Transverse colon (tissue), 4 donors: ENCODE measurements around the gene GBX2. TPM values are rescaled to one million over a fixed set of nuclear protein-coding genes. Genes with fewer than 3 reads are reported as not detected.

Experiments used
- DNase-seq: peaks from one replicate; pipeline ENCODE4 v3.0.0-alpha.2; 2019
- H3K27ac ChIP-seq, 4 donors: fragments of 200-600 bp; sonication (generic); 2 replicates each; pipeline ENCODE4 v1.5.1; 2016 to 2018; ENCODE audit warnings: inconsistent platforms in 4 of 4
- H3K27me3 ChIP-seq: fragments of 200-600 bp; sonication (generic); 2 replicates; pipeline ENCODE4 v1.5.1; 2017; ENCODE audit warnings: inconsistent platforms
- H3K36me3 ChIP-seq, 4 donors: fragments of 200-600 bp; sonication (generic); 2 replicates each; pipeline ENCODE4 v1.5.1; 2017 to 2019; ENCODE audit warnings: inconsistent platforms in 4 of 4
- H3K4me1 ChIP-seq, 4 donors: fragments of 200-600 bp; sonication (generic); 2 replicates each; pipeline ENCODE4 v1.5.1; 2017 to 2020; ENCODE audit warnings: inconsistent platforms in 4 of 4
- H3K4me3 ChIP-seq, 4 donors: fragments of 200-600 bp; sonication (generic); 1 replicate in 1 of 4; 2 replicates in 3 of 4; pipeline versions ENCODE4 v1.5.1 to v1.6.1; 2017 to 2019; ENCODE audit warnings: inconsistent platforms in 4 of 4
- H3K9me3 ChIP-seq, 2 donors: fragments of 200-600 bp; sonication (generic); 2 replicates each; pipeline ENCODE4 v1.5.1; 2017 to 2019; ENCODE audit warnings: inconsistent platforms in 2 of 2
- EP300 ChIP-seq: sonication (generic); formaldehyde crosslinking; IDR thresholded peaks from one replicate; pipeline ENCODE4 v1.6.1; 2017; ENCODE audit warnings: antibody characterized with exemption, low read depth
- POLR2A ChIP-seq: fragments of 450-650 bp; IDR thresholded peaks from one replicate; pipeline ENCODE4 v1.6.1; 2016; ENCODE audit warnings: antibody characterized with exemption, mild to moderate bottlenecking, moderate library complexity
- POLR2AphosphoS5 ChIP-seq, 3 donors: sonication (generic); formaldehyde crosslinking; IDR thresholded peaks; one replicate each; pipeline ENCODE4 v1.6.1; 2016; ENCODE audit warnings: antibody characterized with exemption in 3 of 3
- WGBS, 2 donors: methylation state at CpG; one replicate each; pipeline ENCODE4 v1.1.5; 2018; ENCODE audit warnings: low coverage in 1 of 2; 5-methylcytosine and 5-hydroxymethylcytosine counted together
- in situ Hi-C, 4 donors: fragments of 200-750 bp; cut with MboI; loops; one replicate each; pipeline versions ENCODE4 v1.15.0 to v1.15.1; 2017; ENCODE audit warnings: low sequenced_read_pairs in 3 of 4, low pct_ligation_motif_present in 1 of 4, low pct_unique_long_range_greater_than_20kb in 1 of 4
- intact Hi-C: fragments of 100-400 bp; cut with DNase I; formaldehyde crosslinking; loops from one replicate; pipeline ENCODE4 v1.15.1; 2023; ENCODE audit warnings: low total_unique reads
- total RNA-seq, 4 donors: library from RNA; depleted of rRNA; stranded (reverse); fragments of >200 nt; gene quantifications; one replicate each; pipeline ENCODE4 v1.1.0, GENCODE V29; 2016
- TF ChIP-seq, protein P1 (sequence below), 5 experiments: fragments of 200-600 bp in 3 of 5; fragments of 450-650 bp in 2 of 5; sonication (generic) in 3 of 5; IDR thresholded peaks; 1 replicate in 2 of 5; 2 replicates in 3 of 5; pipeline ENCODE4 v1.5.1; 2016 to 2017; ENCODE audit warnings: antibody characterized with exemption in 5 of 5, inconsistent platforms in 3 of 5, mild to moderate bottlenecking in 2 of 5, moderate library complexity in 1 of 5

GBX2 gene
- total RNA-seq, 4 donors from 2014 or later = not detected

- H3K27ac ChIP-seq = no peak overlapping the region
- DNase-seq = no peak
- TF ChIP-seq POLR2A (no peak), EP300 (no peak), POLR2AphosphoS5 (IDR thresholded peaks at IDR 0.05) (no peak)
- TF ChIP-seq, protein P1, sequence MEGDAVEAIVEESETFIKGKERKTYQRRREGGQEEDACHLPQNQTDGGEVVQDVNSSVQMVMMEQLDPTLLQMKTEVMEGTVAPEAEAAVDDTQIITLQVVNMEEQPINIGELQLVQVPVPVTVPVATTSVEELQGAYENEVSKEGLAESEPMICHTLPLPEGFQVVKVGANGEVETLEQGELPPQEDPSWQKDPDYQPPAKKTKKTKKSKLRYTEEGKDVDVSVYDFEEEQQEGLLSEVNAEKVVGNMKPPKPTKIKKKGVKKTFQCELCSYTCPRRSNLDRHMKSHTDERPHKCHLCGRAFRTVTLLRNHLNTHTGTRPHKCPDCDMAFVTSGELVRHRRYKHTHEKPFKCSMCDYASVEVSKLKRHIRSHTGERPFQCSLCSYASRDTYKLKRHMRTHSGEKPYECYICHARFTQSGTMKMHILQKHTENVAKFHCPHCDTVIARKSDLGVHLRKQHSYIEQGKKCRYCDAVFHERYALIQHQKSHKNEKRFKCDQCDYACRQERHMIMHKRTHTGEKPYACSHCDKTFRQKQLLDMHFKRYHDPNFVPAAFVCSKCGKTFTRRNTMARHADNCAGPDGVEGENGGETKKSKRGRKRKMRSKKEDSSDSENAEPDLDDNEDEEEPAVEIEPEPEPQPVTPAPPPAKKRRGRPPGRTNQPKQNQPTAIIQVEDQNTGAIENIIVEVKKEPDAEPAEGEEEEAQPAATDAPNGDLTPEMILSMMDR (IDR thresholded peaks at IDR 0.05) = no peak
- in situ Hi-C loops = no loop called here
- H3K4me3 ChIP-seq = no peak overlapping the region
- intact Hi-C loops = no loop called here
- H3K27me3 ChIP-seq = peaks cover 8% of the 10 kb centered on the region
- no peaks in the 10 kb centered on the region for H3K9me3 ChIP-seq
- no peaks in the 10 kb centered on the region for H3K36me3 ChIP-seq
- no peaks in the 10 kb centered on the region for H3K4me1 ChIP-seq
- 67 to 85% methylated on average over 1 to 2 of the region's 2 CpGs for WGBS, 2 donors
Measured at GRCh38 chr2:236205867-236206645, 37.9 kb upstream of the GBX2 start.

DNA sequence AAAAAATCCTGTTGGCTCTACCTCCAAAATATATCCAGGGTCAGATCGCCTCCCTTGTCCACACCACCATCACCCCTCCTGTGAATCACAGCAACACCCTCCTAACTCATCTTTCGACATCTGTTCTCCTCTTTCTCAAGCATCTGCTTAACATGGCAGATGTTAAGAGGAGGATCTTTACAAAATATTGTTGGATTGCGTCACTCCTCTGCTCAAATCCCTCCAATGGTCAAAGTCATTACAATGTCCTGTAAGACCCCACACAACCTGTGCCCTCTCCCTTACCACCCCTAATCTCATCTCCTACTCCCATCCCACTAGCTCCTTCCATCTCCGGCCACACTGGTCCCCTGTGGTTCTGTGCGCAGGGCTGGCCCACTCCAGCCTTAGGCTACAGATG is 36.8 kb upstream of the GBX2 start:
- Histone ChIP-seq H3K36me3 (no peaks in the 10 kb centered on the region), H3K27me3 (no peaks in the 10 kb centered on the region), H3K4me1 (no peaks in the 10 kb centered on the region), H3K9me3 (no peaks in the 10 kb centered on the region), H3K4me3 (no peak overlapping the region), H3K27ac (no peak overlapping the region)
- WGBS, 2 donors = 88 to 93% methylated on average over 5 of the region's 5 CpGs
- TF ChIP-seq POLR2A (no peak), POLR2AphosphoS5 (IDR thresholded peaks at IDR 0.05) (no peak)
- TF ChIP-seq, protein P1 (IDR thresholded peaks at IDR 0.05) = no peak
- intact Hi-C loops = no loop called here
- no peak for DNase-seq
- in situ Hi-C loops = no loop called here

GRCh38 chr2:236200378-236200777 is 32.2 kb upstream of the GBX2 start:
- Histone ChIP-seq H3K27ac (no peak overlapping the region), H3K4me1 (no peaks in the 10 kb centered on the region), H3K36me3 (no peaks in the 10 kb centered on the region), H3K9me3 (no peaks in the 10 kb centered on the region), H3K4me3 (no peak overlapping the region), H3K27me3 (no peaks in the 10 kb centered on the region)
- WGBS, 2 donors = 52 to 60% methylated on average over 2 to 7 of the region's 7 CpGs
- no peak for DNase-seq
- TF ChIP-seq POLR2A = no peak
- TF ChIP-seq, protein P1 (IDR thresholded peaks at IDR 0.05) = no peak
- no peak for TF ChIP-seq POLR2AphosphoS5 (IDR thresholded peaks at IDR 0.05)
- no peak for TF ChIP-seq EP300
- in situ Hi-C loops = no loop called here
- intact Hi-C loops = no loop called here

DNA sequence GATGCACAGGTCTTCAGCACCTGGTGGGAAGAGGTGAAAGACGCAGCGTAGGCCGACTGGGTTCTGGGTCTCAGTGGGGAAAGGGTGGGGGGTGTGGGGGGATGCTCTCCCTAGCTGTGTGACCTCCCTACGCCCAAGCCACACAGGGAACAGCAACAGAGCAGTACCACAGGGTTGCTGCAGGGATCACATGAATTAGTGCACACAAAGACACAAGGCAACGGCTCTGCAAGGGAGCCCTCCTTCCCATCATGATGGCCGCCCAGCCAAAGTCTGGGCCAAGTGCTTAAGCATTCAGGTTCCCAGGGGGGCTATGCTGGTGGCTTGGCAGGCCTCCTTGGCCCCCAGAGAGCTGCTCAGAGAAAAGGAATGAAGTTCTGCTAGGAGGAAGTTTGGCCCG is 28.2 kb upstream of the GBX2 start:
- H3K4me1 ChIP-seq = no peaks in the 10 kb centered on the region
- H3K4me3 ChIP-seq = no peak overlapping the region
- H3K36me3 ChIP-seq = no peaks in the 10 kb centered on the region
- TF ChIP-seq POLR2A = no peak
- TF ChIP-seq EP300 = no peak
- TF ChIP-seq POLR2AphosphoS5 (IDR thresholded peaks at IDR 0.05) = no peak
- TF ChIP-seq, protein P1 (IDR thresholded peaks at IDR 0.05) = no peak
- in situ Hi-C loops = no loop called here
- no peaks in the 10 kb centered on the region for H3K27me3 ChIP-seq
- intact Hi-C loops = no loop called here
- no peak overlapping the region for H3K27ac ChIP-seq
- no peaks in the 10 kb centered on the region for H3K9me3 ChIP-seq
- 73% methylated on average over 7 of the region's 7 CpGs; no CpG with 5 or more reads in 1 of the 2 donors for WGBS, 2 donors
- DNase-seq = no peak
